GM19463 (cell line): ENCODE results near the gene NR1H4.
"Not testable (repeated sequence)": the region's sequence is repeated elsewhere in the genome, so short reads cannot be mapped to it uniquely, and the experiment has no call there.

Experiments
- ATAC-seq: cut with Tn5 transposase; IDR thresholded peaks from one replicate; pipeline ENCODE4 v1.9.1; 2021; ENCODE audit warnings: mild to moderate bottlenecking, moderate library complexity; ENCODE audit not compliant: unreplicated experiment

NR1H4 gene

DNA sequence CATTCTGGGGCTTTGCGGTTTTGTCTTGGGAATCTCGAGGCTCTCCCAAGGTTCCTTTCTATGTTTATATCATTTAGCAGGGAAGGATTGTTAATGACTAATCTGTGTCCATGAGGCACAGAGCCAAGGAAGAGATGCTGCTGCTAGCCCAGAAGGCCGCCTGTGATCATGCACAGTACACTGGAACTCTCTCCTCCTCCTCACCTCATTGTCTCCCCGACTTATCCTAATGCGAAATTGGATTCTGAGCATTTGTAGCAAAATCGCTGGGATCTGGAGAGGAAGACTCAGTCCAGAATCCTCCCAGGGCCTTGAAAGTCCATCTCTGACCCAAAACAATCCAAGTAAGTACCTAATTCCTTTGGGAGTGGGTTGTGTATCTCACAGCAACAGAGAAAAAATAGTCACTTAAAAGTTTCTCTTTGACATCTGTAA is at the start of gene NR1H4:
Gene NR1H4 (plus strand): TSS at position 151 of the 435 bp plus-strand sequence. CDS start 19,458 bp downstream, outside the sequence.
- ATAC-seq = no peak

DNA sequence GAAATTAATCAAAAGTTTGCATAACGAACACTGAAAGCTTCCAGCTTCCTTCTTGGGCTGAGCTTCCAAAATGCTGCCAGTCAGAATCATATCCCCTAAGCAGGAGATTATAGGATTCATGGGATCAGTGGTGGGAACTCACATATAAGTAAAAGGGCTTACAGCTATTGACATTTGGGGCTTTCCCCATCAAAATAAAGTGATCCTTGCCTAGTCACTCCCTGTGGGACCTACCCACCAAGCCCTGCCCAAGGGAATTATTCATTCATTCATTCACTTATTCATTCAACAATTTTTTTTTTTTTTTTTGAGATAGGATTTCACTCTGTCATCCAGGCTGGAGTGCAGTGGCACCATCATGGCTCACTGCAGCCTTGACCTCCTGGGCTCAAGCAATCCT is 47.5 kb upstream of the NR1H4 start:
- no peak for ATAC-seq

DNA sequence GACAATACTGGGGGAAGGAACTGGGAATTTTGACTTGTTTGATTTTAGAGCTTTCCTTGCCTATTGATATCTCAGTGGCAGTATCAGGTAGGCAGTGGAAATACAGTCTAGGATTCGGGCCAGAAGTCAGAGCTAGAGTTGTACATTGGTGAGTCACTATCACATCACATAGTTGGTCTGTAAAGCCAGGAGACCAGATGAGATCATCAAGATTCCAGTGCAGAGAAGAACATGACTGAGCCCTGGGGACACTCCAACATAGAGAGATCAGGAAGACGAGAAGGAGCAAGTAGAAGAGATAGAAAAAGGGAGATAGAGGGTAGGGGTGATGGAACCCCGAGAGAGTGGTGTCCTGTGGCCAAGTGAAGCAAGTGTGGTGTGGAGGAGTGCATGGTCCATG is 46.6 kb upstream of the NR1H4 start:
- ATAC-seq = no peak

DNA sequence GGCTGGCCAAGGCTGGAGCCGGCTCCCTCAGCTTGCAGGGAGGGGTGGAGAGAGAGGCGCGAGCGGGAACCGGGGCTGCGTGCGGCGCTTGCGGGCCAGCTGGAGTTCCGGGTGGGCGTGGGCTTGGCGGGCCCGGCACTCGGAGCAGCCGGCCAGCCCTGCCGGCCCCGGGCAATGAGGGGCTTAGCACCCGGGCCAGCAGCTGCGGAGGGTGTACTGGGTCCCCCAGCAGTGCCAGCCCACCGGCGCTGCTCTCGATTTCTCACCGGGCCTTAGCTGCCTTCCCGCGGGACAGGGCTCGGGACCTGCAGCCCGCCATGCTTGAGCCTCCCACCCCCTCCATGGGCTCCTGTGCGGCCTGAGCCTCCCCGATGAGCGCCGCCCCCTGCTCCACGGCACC is 43.4 kb upstream of the NR1H4 start:
- ATAC-seq = not testable (repeated sequence)

DNA sequence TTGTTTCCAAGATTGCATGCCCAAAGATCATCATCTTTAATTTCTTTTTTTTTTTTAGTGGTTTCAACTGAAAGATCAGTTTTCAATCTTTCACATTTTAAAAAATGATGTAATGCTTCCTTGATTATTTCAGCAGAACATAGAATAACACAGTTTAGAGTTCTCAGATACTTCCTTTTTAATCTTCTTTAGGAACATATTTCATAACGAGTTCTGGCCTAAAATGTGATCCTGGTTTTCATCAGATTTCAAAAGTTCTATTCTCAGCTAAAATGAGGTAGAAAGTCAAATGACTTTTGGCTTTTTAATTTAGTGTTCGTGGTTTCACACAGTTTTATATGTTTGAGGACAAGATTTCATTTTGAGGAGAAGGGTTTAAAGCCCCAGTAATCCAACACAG is 40.0 kb upstream of the NR1H4 start:
- no peak for ATAC-seq

DNA sequence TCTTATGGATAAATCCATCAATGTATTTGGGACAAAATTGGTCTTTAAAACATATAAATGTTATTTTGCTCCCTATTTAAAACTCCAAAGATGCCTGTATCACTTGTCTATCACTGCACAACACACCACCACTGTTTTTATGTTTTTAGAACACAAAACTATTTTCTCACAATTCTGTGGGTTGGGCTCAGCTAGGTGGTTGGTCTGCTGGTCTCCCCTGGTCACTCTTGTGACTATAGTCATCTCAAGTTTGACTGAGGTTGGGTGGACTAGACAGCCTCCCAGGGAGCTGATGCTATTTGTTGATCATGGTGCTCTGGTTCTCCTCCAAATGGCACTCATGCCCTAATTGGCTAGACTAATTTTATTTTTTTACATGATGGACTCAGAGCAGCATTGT is 39.5 kb upstream of the NR1H4 start:
- ATAC-seq = no peak

DNA sequence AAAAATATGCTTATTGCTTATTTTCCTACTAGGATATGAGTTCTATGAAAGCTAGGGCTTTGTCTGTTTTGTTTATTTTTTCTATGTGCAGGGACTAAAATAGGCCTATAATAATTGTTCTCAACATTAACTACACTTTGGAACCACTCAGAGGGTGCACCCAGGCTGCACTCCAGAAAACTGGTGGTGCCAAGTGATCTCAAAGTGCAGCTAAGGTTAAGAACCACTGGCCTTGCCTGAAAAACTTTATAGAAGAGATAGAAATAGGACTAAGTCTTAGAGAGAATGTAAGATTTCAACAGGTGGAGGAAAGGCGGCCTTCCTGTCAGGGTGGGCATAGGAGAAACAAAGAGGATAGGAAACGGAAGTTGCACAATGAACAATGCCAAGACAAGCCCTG is 37.7 kb upstream of the NR1H4 start:
- no peak for ATAC-seq

DNA sequence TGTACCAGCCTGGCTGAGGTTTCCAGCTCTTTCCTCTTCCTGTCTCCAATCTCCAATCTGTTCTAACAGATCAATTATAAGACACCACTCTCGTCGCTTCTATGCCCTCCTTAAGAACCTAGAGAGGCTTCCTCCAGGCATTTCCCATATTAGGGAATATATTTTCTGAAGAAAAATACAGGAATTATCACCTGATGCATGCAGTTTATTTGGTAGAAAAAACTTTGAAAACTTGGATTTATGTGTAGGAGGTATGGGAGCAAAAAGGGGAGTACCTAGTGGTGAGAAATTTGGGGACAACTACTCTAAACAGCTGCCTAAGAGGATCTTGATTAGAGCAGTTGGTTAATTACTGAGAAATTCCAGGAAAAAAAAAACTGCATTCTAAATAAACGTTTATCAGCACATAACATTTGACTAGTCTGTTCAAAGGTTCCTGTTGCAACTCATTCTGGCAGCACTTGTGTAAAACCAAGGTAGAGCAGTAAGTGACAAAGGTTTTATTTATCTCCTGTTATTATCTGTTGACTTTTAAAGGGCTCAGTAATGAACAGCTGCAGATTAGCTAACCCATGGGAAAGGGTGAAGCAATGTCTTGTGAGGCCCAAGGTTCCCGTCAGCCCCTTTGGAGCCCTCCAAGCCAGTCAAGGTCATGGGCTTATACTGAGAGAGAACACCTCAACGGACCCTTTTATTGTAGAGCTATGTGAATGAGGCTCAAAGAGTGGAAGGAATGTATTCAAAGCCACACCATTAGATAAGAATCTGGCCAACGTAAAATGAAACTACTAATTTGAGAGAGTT is 36.4 kb upstream of the NR1H4 start:
- no peak for ATAC-seq

DNA sequence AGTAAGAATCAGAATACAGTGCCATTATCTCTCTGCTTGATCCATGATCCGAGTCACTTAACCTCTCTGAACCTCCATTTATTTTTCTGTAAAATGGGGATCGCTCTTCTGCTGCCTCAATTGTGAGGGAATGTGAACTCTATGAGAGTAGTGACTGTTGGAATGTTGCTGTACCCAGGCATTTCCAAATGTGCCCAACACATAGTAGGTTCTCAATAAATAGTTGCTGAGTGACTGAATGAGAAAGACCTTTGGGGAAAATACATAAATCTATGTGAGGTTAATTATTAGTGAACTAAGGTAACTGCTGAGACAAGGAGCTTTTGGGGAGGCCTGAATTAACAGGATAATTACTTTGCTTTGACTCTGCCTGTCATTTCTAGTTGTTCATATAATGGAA is 33.9 kb upstream of the NR1H4 start:
- no peak for ATAC-seq

DNA sequence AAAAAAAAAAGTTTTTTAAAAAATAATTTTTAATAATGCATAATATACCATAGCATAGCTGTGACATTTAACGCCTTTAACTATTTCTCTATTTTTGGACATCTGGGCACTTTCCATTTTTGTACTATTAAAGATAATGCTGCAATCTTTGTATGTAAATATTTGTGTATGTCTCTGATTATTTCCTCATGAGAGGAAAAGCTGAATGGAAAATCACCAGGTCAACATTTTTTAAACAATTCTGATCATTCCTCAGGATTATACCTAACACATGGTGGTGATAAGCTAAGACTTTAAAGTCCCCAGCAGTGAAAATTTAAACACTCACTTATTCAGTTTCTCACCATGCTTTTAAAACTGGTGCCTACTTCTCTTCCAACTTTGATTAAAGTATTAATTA is 31.3 kb upstream of the NR1H4 start:
- no peak for ATAC-seq

DNA sequence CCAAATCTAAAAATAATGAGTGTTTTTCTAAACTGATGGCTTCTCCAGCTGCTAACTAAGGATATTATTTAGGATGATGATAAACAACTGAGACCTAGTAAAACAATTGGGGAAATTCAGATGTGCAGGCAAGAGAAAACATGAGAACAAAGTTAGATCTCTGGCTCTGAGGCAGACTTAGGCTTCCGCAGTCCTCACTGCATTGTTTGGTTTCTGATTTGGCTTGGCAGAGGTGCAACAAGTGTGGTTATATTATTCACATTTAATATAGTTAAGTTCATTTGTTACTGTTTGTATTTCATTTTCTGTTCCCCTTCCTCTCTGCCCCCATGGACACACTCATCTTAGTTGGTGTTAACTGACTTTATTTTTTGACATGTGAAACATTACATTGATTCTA is 30.2 kb upstream of the NR1H4 start:
- no peak for ATAC-seq

DNA sequence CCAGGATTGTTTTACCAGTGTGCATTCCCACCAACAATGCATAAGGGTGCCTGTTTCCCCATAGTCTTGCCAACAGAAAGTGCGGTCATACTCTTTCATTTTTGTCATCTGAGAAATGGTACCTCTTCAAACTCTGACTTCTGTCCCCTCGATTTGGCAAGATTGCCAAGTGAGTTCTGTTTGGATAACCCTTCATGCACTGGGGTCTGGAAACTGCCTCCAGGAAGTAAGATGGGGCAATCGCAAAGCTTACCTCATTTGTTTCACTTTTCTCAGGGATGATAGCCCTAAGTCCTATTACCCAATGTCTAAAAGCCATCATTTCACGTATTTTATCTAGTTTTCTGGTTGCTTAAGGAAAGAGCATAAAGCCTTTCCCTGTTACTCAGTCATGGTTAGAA is 28.6 kb upstream of the NR1H4 start:
- ATAC-seq = no peak

DNA sequence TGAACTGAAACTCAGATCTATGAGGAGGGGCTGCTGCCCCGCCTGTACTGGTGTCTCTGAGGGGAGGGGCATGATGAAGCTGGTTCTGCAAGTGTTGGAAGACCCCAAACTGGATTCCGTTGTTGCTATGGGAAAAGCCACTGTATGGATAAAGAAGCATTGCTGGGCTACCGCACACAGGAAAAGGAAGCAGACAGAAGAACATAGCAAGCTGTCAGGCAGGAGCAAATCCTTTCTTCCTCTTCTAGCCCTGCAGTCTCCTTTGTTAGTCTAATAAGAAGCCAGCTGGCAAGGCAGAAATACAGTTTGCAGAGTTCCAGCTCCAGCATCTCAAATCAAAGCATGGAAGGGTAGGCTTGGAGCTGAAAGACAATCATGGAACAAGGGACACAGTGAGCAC is 26.3 kb upstream of the NR1H4 start:
- ATAC-seq = no peak

DNA sequence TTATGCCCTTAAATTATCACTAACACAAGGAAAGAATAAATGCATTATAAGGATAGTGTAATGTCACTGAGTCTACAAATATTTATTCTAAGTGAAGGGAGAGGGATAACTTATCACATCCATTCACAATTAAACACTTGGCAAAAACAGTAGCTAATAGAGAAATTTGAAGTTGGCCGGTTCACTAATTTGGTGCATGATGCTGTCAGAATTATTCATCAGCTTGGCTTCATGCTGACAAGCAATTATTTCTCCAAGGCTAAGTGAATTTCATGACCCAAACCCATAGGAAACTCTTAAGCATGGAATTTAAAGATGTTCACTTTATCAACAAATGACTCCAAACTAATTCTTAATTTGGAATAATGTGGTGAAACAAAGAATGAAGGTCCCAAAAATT is 25.0 kb upstream of the NR1H4 start:
- no peak for ATAC-seq

DNA sequence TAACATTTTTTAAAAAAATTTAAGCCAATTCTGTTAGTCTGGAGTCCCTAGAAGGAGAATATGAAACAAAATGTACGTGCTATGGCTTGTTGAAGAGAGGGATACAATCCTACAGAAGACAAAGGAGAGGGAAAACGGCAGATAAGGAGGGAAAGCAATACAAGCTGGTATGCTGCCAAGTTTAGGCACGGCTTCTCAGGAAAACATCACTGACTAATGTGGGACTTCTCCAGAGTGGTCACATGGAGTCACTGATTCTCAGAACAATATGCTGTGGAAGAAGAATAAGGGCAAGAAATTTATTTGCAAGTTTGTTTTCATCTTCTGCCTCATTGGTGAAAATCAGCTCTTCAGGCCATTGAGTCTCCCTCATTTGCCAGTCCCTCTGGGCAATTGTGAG is 22.9 kb upstream of the NR1H4 start:
- no peak for ATAC-seq

DNA sequence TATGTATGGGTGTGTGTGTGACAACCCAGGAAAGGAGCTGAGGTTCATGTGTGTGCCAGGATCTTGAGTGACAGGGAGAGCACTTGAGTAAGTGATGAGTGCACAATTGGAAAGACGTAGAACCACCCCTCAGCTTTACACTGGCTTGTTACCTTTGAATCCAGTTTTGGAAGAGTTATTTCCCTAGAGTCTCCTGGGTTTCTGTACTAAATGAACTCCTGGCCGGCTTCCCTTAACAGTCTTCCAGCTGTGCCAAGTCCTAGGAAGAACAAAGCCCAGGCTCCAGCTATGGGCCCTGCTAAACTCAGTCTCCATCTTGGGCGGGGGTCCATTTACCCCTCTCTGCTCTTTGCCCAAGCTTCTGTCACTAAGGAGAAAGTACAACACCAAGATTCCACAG is 19.7 kb upstream of the NR1H4 start:
- no peak for ATAC-seq

DNA sequence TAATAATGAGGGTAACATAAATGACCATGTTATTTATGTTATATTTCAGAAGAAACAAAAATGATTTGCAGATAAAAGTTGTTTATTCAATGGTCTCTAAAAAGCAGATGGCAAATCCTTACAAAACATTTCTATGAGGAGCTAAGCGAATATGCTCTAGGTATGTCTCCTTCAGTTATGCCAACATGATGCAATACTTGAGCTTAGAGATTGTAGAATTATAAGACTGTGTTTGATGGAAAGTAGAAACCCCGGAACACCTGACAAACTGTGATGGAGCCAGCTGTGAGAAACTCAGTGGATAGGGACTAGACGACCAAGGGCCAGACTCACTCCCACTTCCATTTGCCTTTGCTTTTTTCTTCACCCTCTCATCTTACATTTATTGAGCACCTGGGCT is 17.8 kb upstream of the NR1H4 start:
- ATAC-seq = no peak

DNA sequence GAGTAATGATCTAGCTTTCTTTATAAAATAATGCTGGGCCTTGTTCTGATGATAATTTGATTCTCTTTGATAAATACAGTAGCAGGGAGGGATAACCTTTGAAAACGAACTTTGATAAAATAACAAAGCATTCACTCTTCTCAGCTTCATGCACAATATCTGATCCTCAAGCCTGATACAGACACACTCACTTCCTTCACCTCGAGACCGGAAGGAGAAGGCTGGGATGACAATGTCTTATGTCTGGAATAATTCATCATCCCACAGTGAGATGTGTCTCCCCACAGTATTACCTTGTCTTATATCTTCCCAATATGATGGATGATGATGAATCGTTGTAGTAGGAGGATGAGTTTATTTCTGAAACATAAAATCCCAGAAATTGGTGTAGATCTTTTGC is 15.5 kb upstream of the NR1H4 start:
- ATAC-seq = no peak

DNA sequence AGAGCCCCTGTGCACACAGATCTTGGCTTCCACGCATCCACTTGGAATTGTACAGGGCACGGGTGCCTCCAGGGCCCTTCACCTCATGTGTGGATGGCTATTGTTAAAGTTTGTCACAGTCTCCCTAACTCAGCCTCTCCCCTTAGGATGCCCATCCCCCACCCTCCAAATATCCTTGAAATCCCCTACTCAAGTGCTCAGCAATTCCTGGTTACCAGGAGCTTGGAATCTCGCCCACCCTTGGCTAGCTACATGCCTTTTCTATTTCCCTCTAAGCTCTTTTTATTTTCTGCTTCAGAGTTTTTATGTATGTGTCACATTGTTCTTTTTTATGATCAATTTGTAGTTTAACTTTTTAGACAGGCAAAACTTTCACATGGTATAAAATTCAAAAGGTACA is 13.0 kb upstream of the NR1H4 start:
- ATAC-seq = no peak

DNA sequence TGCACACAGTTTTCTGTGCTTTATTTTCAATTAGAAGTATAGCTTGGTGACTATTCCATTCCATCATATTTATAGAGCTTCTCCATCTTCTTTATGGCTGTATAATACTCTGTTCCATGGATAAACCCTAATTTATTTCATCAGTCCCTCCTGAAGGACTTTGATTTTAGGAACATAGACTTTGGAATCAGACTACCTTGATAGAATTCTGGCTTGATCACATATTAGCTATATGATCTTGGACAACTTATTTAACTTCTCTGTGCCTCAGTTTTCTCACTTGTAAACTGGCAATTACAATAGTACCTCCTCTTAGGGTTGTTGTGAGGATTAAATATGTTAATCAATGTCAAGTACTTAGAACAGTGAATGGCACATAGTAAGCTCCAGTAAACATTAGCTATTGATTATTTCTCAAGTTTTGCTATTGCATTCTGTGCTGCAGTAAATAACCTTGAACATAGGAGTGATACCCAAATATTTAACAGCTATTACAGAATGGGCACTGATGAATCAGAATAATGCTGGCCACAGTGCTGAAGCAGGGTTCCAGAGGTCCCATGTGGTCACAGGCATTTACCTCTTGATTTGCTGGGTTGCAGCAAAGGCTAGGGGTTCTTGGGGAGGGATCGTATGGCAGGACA is 12.2 kb upstream of the NR1H4 start:
- no peak for ATAC-seq

DNA sequence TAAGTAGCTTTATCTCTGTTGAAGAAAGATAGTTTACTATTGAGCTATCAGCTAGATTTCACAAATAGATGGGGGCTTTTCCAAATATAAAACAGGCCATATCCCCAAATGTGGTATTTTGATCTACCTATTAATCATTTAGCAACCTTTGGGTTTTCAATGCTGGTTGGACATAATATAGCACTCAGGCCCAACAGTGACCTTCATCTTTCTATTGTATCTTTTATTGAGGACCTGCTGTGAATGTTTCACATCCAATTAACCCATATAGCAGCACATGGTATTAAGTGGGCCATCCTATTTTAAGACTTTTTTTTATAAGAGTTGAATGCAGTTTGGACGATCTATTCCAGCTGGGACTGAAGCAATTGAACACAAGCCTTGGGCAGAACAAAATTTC is 10.0 kb upstream of the NR1H4 start:
- no peak for ATAC-seq

DNA sequence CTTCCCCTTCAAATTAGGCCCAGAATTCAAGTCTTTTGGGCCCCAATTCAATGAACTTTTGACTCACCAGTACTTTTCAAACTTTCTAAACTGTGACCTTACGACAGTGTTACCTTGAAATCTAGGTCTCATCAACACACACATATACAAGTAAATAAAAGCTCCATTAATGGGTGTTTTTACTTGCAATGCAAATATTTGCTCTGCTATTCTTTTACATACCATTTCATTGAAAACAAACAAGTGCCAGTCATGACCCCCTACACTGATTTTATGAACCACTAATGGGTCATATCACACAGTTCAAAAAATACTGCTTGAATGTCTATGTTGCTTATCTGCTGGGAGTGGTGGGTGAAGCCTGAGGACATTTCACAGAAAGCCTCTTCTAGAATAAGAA is 9.1 kb upstream of the NR1H4 start:
- ATAC-seq = no peak

DNA sequence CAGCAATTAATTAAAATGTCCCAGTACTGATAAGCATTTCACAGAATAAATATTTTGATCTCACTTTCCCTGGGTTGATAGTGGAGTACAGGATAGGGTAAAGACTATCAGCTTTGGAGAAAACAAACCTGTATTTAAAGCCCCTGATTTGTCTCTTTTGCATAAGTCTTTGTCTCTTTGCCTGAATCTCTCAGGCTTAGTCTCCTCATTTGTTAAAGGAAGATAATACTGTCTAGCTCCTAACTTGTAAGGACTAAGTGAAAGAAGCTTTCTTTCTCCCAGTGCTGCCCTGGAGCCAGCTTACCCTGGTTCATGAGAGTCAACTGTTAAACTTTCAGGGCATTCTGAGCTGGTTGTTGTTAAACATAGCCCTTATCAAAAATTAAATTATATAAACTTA is 5.5 kb upstream of the NR1H4 start:
- ATAC-seq = no peak
